Activated CD4-positive, alpha-beta T cell treated with anti-CD3 and anti-CD28 coated beads, Interleukin-2, amount 50 U/mL, for 24 hours (primary cell): ENCODE results near the gene GLS.
"Not testable (repeated sequence)": the region's sequence is repeated elsewhere in the genome, so short reads cannot be mapped to it uniquely, and the experiment has no call there.

ENCODE experiments used
- DNase-seq, 2 donors: peaks; one replicate each; pipeline ENCODE4 v3.0.0-alpha.2; 2020; ENCODE audit warnings: low read depth in 1 of 2, low spot score in 1 of 2

Gene GLS

GRCh38 chr2:190855245-190855644 lies 25.4 kb upstream of the GLS start:
- no peak for DNase-seq

GRCh38 chr2:190856985-190857384 lies 23.6 kb upstream of the GLS start:
- no peak for DNase-seq

GRCh38 chr2:190858817-190859216 lies 21.8 kb upstream of the GLS start:
- DNase-seq, result no peak

GRCh38 chr2:190859347-190860297 lies 21.0 kb upstream of the GLS start:
- DNase-seq, result no peak

GRCh38 chr2:190860985-190861680 lies 19.5 kb upstream of the GLS start:
- DNase-seq, result no peak

- DNase-seq, result not testable (repeated sequence)
Observed at GRCh38 chr2:190862128-190862527, 18.5 kb upstream of the GLS start.

- DNase-seq, result no peak
Observed at GRCh38 chr2:190862571-190862991, 18.0 kb upstream of the GLS start.

GRCh38 chr2:190863946-190864345 lies 16.7 kb upstream of the GLS start:
- DNase-seq, result no peak

GRCh38 chr2:190864375-190864774 lies 16.2 kb upstream of the GLS start:
- DNase-seq, result no peak

- no peak for DNase-seq
Observed at GRCh38 chr2:190867212-190867611, 13.4 kb upstream of the GLS start.

GRCh38 chr2:190867832-190868231 lies 12.8 kb upstream of the GLS start:
- DNase-seq, result no peak

GRCh38 chr2:190869721-190870120 lies 10.9 kb upstream of the GLS start:
- no peak for DNase-seq

- not testable (repeated sequence) for DNase-seq
Observed at GRCh38 chr2:190873451-190873850, 7.2 kb upstream of the GLS start.

- DNase-seq, result no peak
Observed at GRCh38 chr2:190875891-190876290, 4.7 kb upstream of the GLS start.

- DNase-seq, result no peak
Observed at GRCh38 chr2:190876631-190877030, 4.0 kb upstream of the GLS start.

- DNase-seq, result no peak
Observed at GRCh38 chr2:190877436-190877835, 3.2 kb upstream of the GLS start.

- DNase-seq, result peak in 1 of 2 donors; percentile 46
Observed at GRCh38 chr2:190879474-190880377, 895 bp upstream of the GLS start.

- DNase-seq, result no peak
Observed at GRCh38 chr2:190881084-190881597, 520 bp downstream of the GLS start.

- peak; percentile 58 to 73 for DNase-seq
Observed at GRCh38 chr2:190881598-190882410, 1.2 kb downstream of the GLS start.

GRCh38 chr2:190882411-190882766 lies 1.8 kb downstream of the GLS start:
- no peak for DNase-seq
